HEK293 (cell line): ENCODE data around the gene TLL2.

Experiments
- CTCF ChIA-PET: fragments of 350-600 bp; formaldehyde crosslinking; extraction: SDS; loops from one replicate; lab custom pipeline; 2021; ENCODE audit warnings: antibody characterized with exemption; lab: Yijun Ruan, JAX
- POLR2A ChIA-PET: fragments of 300-600 bp; formaldehyde crosslinking; extraction: SDS; loops from one replicate; lab custom pipeline; 2020; ENCODE audit warnings: antibody characterized with exemption, inconsistent platforms; lab: Yijun Ruan, JAX
- H3K27ac ChIP-seq: fragments of 200-500 bp; sonication (Bioruptor generic); 2 replicates; pipeline ENCODE4 v1.5.1; 2014; ENCODE audit warnings: low read depth, low read length, control low read depth, inconsistent platforms; ENCODE audit errors: extremely low read depth
- H3K36me3 ChIP-seq, 2 experiments: fragments of 200-500 bp in 1 of 2; sonication (Bioruptor generic) in 1 of 2; 1 replicate in 1 of 2; 2 replicates in 1 of 2; pipeline ENCODE4 v1.5.1; 2014 to 2017; ENCODE audit warnings: inconsistent platforms in 2 of 2, low read length in 2 of 2; ENCODE audit not compliant: control insufficient read depth in 2 of 2, insufficient read depth in 1 of 2
- H3K4me1 ChIP-seq: fragments of 200-500 bp; sonication (Bioruptor generic); 2 replicates; pipeline ENCODE4 v1.5.1; 2014; ENCODE audit warnings: mild to moderate bottlenecking, low read length, inconsistent platforms; ENCODE audit not compliant: control insufficient read depth, insufficient read depth
- H3K4me3 ChIP-seq: 2 replicates; pipeline ENCODE4 v1.5.1; 2011; ENCODE audit warnings: low read depth, mild to moderate bottlenecking, control low read depth, low read length, moderate library complexity
- H3K9me3 ChIP-seq: fragments of 200-500 bp; sonication (Bioruptor generic); 2 replicates; pipeline ENCODE4 v1.5.1; 2014; ENCODE audit warnings: low read depth, low read length, inconsistent platforms; ENCODE audit not compliant: control insufficient read depth, insufficient read depth
- BCL6B ChIP-seq: fragments of 450-650 bp; formaldehyde crosslinking; IDR thresholded peaks from 2 replicates; pipeline ENCODE4 v1.5.1; 2017; ENCODE audit warnings: missing biosample characterization, missing genetic modification characterization
- GFI1B ChIP-seq: fragments of 450-650 bp; formaldehyde crosslinking; IDR thresholded peaks from 2 replicates; pipeline ENCODE4 v1.5.1; 2016; ENCODE audit warnings: missing biosample characterization, missing genetic modification characterization
- INSM2 ChIP-seq: fragments of 450-650 bp; formaldehyde crosslinking; IDR thresholded peaks from 2 replicates; pipeline ENCODE4 v1.5.1; 2016; ENCODE audit warnings: missing biosample characterization, missing genetic modification characterization
- KLF17 ChIP-seq: fragments of 450-650 bp; formaldehyde crosslinking; IDR thresholded peaks from 2 replicates; pipeline ENCODE4 v1.5.1; 2016; ENCODE audit warnings: missing biosample characterization, missing genetic modification characterization
- OVOL3 ChIP-seq: fragments of 450-650 bp; formaldehyde crosslinking; IDR thresholded peaks from 2 replicates; pipeline ENCODE4 v1.5.1; 2016; ENCODE audit warnings: missing biosample characterization, missing genetic modification characterization
- PATZ1 ChIP-seq: fragments of 450-650 bp; formaldehyde crosslinking; IDR thresholded peaks from 2 replicates; pipeline ENCODE4 v1.5.1; 2016; ENCODE audit warnings: missing biosample characterization, missing genetic modification characterization
- SCRT2 ChIP-seq: fragments of 450-650 bp; formaldehyde crosslinking; IDR thresholded peaks from 2 replicates; pipeline ENCODE4 v1.5.1; 2016; ENCODE audit warnings: missing biosample characterization, missing genetic modification characterization
- TCF7L2 ChIP-seq: IDR thresholded peaks from 2 replicates; pipeline ENCODE4 v1.6.1; 2011; ENCODE audit warnings: low read depth, mild to moderate bottlenecking, inconsistent platforms, low read length, moderate library complexity, borderline replicate concordance
- YY1 ChIP-seq: fragments of 450-650 bp; formaldehyde crosslinking; IDR thresholded peaks from 2 replicates; pipeline ENCODE4 v1.5.1; 2018; ENCODE audit warnings: missing biosample characterization, missing genetic modification characterization
- ZFHX2 ChIP-seq: fragments of 450-650 bp; formaldehyde crosslinking; conservative IDR thresholded peaks from 2 replicates; pipeline ENCODE4 v1.5.1; 2016; ENCODE audit warnings: missing biosample characterization, missing genetic modification characterization
- ZNF112 ChIP-seq: fragments of 450-650 bp; formaldehyde crosslinking; IDR thresholded peaks from 2 replicates; pipeline ENCODE4 v1.5.0; 2017; ENCODE audit warnings: missing biosample characterization, missing genetic modification characterization
- ZNF155 ChIP-seq: fragments of 450-650 bp; formaldehyde crosslinking; IDR thresholded peaks from 2 replicates; pipeline ENCODE4 v1.5.1; 2016; ENCODE audit warnings: missing biosample characterization, missing genetic modification characterization
- ZNF311 ChIP-seq: fragments of 450-650 bp; formaldehyde crosslinking; IDR thresholded peaks from 2 replicates; pipeline ENCODE4 v1.5.1; 2017; ENCODE audit warnings: missing biosample characterization, missing genetic modification characterization, borderline replicate concordance
- ZNF341 ChIP-seq: fragments of 450-650 bp; formaldehyde crosslinking; IDR thresholded peaks from 2 replicates; pipeline ENCODE4; 2016; ENCODE audit warnings: low read depth, missing biosample characterization, missing genetic modification characterization
- ZNF513 ChIP-seq: fragments of 450-650 bp; IDR thresholded peaks from 2 replicates; pipeline ENCODE4 v1.5.1; 2018; ENCODE audit warnings: missing biosample characterization, missing genetic modification characterization
- ZNF521 ChIP-seq: fragments of 450-650 bp; formaldehyde crosslinking; IDR thresholded peaks from 2 replicates; pipeline ENCODE4 v1.5.1; 2017; ENCODE audit warnings: missing biosample characterization, mild to moderate bottlenecking, missing genetic modification characterization
- ZNF529 ChIP-seq: fragments of 450-650 bp; formaldehyde crosslinking; IDR thresholded peaks from 2 replicates; pipeline ENCODE4 v1.5.1; 2017; ENCODE audit warnings: missing genetic modification characterization, missing biosample characterization; ENCODE audit not compliant: insufficient replicate concordance
- ZNF639 ChIP-seq: fragments of 450-650 bp; formaldehyde crosslinking; IDR thresholded peaks from 2 replicates; pipeline ENCODE4 v1.5.1; 2016; ENCODE audit warnings: missing biosample characterization, missing genetic modification characterization
- ZNF747 ChIP-seq: fragments of 450-650 bp; formaldehyde crosslinking; IDR thresholded peaks from 2 replicates; pipeline ENCODE4 v1.5.1; 2016; ENCODE audit warnings: missing biosample characterization, missing genetic modification characterization
- ZNF837 ChIP-seq: fragments of 450-650 bp; formaldehyde crosslinking; IDR thresholded peaks from 2 replicates; pipeline ENCODE4 v1.5.1; 2016; ENCODE audit warnings: missing biosample characterization, missing genetic modification characterization
- ZNF843 ChIP-seq: fragments of 450-650 bp; formaldehyde crosslinking; IDR thresholded peaks from 2 replicates; pipeline ENCODE4 v1.5.1; 2016; ENCODE audit warnings: missing biosample characterization, missing genetic modification characterization

Gene TLL2

GRCh38 chr10:96357038-96357620 is 156.6 kb downstream of the TLL2 start:
- ChIA-PET POLR2A (no interaction called here), CTCF (interaction anchor here (0.6 to 1.8 kb wide), 6 partner anchors 14 to 853 kb away, joined by 3 to 8 read pairs (median 6); no protein-coding TSS in a partner anchor)
- no peaks in the 10 kb centered on the region for H3K36me3 ChIP-seq
- H3K4me1 ChIP-seq, result no peaks in the 10 kb centered on the region
- H3K27ac ChIP-seq, result no peak overlapping the region
- TF ChIP-seq KLF17 (no peak), SCRT2 (peak; percentile 56)
- H3K9me3 ChIP-seq, result no peaks in the 10 kb centered on the region
- no peak overlapping the region for H3K4me3 ChIP-seq

- H3K4me3 ChIP-seq, result no peak overlapping the region
- no peak overlapping the region for H3K27ac ChIP-seq
- CTCF ChIA-PET, result interaction anchor here (0.6 to 1.3 kb wide), 7 partner anchors 12 to 415 kb away, joined by 3 to 5 read pairs (median 3); no protein-coding TSS in a partner anchor
- TF ChIP-seq OVOL3 (tag by site-specific recombination) (no peak), ZNF341 (tag by site-specific recombination) (no peak)
- H3K4me1 ChIP-seq, result no peaks in the 10 kb centered on the region
- POLR2A ChIA-PET, result no interaction called here
- no peaks in the 10 kb centered on the region for H3K36me3 ChIP-seq
- no peaks in the 10 kb centered on the region for H3K9me3 ChIP-seq
Observed at GRCh38 chr10:96352582-96352981, 161.1 kb downstream of the TLL2 start.

- Histone ChIP-seq H3K4me1 (no peaks in the 10 kb centered on the region), H3K4me3 (no peak overlapping the region), H3K36me3 (no peaks in the 10 kb centered on the region), H3K27ac (no peak overlapping the region), H3K9me3 (no peaks in the 10 kb centered on the region)
- CTCF ChIA-PET, result interaction anchor here (0.6 to 1.3 kb wide), 7 partner anchors 11 to 416 kb away, joined by 3 to 5 read pairs (median 3); no protein-coding TSS in a partner anchor
- POLR2A ChIA-PET, result no interaction called here
- TF ChIP-seq PATZ1 (tag by site-specific recombination) (no peak), ZNF513 (tag by site-specific recombination) (no peak), ZNF521 (no peak), INSM2 (no peak), ZNF311 (no peak), GFI1B (tag by site-specific recombination) (no peak), ZNF112 (tag by site-specific recombination) (no peak), ZNF843 (tag by site-specific recombination) (no peak), ZNF639 (tag by site-specific recombination) (no peak), ZNF747 (tag by site-specific recombination) (no peak), ZNF837 (tag by site-specific recombination) (no peak), TCF7L2 (no peak), ZNF155 (tag by site-specific recombination) (no peak), OVOL3 (tag by site-specific recombination) (no peak), ZFHX2 (tag by site-specific recombination) (no peak), ZNF529 (no peak), BCL6B (no peak), YY1 (tag by site-specific recombination) (no peak)
Observed at GRCh38 chr10:96352027-96352426, 161.7 kb downstream of the TLL2 start.
